Mesothelial cell of epicardium (in vitro differentiated cells): ENCODE results near the gene COX17. TPM values are rescaled to one million over a fixed set of nuclear protein-coding genes. Genes with fewer than 3 reads are reported as not detected.

Experiments used
- DNase-seq, 2 experiments: peaks; one replicate each; pipeline ENCODE4 v3.0.0; 2021; ENCODE audit warnings: low spot score in 2 of 2; ENCODE audit not compliant: unreplicated experiment in 2 of 2
- H3K27ac Mint-ChIP-seq: 2 replicates; pipeline ENCODE4 v1.8.0; 2021; ENCODE audit warnings: mixed read lengths
- H3K27me3 Mint-ChIP-seq: 2 replicates; pipeline ENCODE4 v1.8.0; 2021; ENCODE audit warnings: low read depth, mixed read lengths
- H3K36me3 Mint-ChIP-seq: 2 replicates; pipeline ENCODE4 v1.8.0; 2021; ENCODE audit warnings: mixed read lengths
- H3K4me1 Mint-ChIP-seq: 2 replicates; pipeline ENCODE4 v1.8.0; 2021; ENCODE audit warnings: mixed read lengths
- H3K4me3 Mint-ChIP-seq: 2 replicates; pipeline ENCODE4 v1.8.0; 2021; ENCODE audit warnings: mild to moderate bottlenecking, moderate library complexity, mixed read lengths
- H3K9me3 Mint-ChIP-seq: 2 replicates; pipeline ENCODE4 v1.8.0; 2021; ENCODE audit warnings: mixed read lengths
- total RNA-seq: library from RNA; stranded (reverse); gene quantifications from 3 replicates; pipeline ENCODE4 v1.2.1, GENCODE V29; 2021
- TF ChIP-seq, protein P1 (sequence below): fragments of 200-600 bp; sonication (generic); IDR thresholded peaks from one replicate; pipeline ENCODE4 v1.5.0; 2021; ENCODE audit warnings: antibody characterized with exemption; ENCODE audit not compliant: unreplicated experiment

Gene COX17
- total RNA-seq, 1 donor from 2014 or later, result 18.1 TPM

DNA sequence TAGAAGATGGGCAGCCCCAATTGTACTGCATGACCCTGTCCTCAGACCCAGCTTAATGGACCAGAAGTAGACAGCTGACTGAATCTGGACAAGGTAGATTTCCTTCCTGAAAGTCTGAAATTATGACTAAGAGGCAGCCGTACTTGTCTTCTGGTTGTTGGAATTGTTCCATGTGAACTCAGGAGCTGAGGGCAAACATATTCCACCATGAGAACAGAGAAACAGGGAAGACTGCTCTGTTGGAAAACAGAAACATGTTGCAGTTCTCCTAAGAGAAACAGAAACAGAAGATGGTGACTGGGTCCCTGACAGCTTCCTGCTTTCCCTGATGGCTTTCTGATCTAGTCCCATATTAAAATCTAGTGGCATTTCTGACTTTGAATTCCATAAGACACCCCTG, 41.0 kb downstream of the COX17 start:
- H3K4me3 Mint-ChIP-seq, result no peak overlapping the region
- no peak for DNase-seq
- H3K27me3 Mint-ChIP-seq, result no peaks in the 10 kb centered on the region
- no peak overlapping the region for H3K27ac Mint-ChIP-seq
- TF ChIP-seq, protein P1, sequence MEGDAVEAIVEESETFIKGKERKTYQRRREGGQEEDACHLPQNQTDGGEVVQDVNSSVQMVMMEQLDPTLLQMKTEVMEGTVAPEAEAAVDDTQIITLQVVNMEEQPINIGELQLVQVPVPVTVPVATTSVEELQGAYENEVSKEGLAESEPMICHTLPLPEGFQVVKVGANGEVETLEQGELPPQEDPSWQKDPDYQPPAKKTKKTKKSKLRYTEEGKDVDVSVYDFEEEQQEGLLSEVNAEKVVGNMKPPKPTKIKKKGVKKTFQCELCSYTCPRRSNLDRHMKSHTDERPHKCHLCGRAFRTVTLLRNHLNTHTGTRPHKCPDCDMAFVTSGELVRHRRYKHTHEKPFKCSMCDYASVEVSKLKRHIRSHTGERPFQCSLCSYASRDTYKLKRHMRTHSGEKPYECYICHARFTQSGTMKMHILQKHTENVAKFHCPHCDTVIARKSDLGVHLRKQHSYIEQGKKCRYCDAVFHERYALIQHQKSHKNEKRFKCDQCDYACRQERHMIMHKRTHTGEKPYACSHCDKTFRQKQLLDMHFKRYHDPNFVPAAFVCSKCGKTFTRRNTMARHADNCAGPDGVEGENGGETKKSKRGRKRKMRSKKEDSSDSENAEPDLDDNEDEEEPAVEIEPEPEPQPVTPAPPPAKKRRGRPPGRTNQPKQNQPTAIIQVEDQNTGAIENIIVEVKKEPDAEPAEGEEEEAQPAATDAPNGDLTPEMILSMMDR, result no peak
- H3K36me3 Mint-ChIP-seq, result peaks cover under 1% of the 10 kb centered on the region
- H3K9me3 Mint-ChIP-seq, result no peaks in the 10 kb centered on the region
- H3K4me1 Mint-ChIP-seq, result peaks cover 33% of the 10 kb centered on the region

DNA sequence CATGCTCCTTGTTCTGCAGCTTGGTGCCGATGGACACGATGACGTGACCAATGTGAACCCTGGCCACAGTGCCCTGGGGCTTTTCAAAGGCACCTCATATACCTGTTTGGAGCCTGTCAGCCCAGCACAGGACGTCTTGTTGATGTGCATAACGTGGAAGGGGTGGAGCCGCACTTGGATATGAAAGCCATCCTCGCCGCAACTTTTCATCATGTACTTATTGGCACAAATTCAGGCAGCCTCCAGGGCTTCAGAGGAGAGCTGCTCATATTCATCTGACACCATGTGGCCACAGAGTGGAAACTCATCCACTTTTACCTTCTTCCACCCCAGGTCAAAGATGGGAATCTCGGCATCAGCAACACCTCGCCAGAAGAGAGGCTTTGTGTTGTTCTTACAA, 41.5 kb downstream of the COX17 start:
- Mint-ChIP-seq H3K4me1 (peaks cover 38% of the 10 kb centered on the region), H3K4me3 (no peak overlapping the region), H3K36me3 (no peaks in the 10 kb centered on the region), H3K27me3 (no peaks in the 10 kb centered on the region), H3K9me3 (no peaks in the 10 kb centered on the region), H3K27ac (no peak overlapping the region)
- no peak for DNase-seq
- TF ChIP-seq, protein P1, result no peak

DNA sequence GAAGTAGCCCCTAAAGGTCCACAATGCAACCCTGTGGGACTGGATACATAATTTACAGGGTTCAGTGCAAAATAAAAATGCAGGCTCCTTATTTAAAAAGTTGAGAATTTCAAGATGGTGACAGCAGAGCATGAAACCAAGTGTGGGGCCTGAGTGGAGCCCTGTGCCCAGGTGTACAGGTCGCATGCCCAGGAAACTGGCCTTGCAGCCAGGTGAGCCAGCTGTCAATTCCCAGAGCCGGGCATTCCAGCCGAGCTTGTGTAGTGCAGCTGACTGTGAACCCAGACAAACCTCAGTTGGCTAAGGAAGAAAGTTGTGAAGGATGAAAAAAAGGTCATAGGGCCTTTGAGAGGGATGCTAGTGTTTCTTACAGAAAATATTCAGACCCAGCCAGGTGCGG, 44.4 kb downstream of the COX17 start:
- no peak for DNase-seq
- Mint-ChIP-seq H3K27me3 (no peaks in the 10 kb centered on the region), H3K9me3 (no peaks in the 10 kb centered on the region), H3K27ac (no peak overlapping the region), H3K4me3 (no peak overlapping the region), H3K4me1 (peaks cover 36% of the 10 kb centered on the region), H3K36me3 (no peaks in the 10 kb centered on the region)
- TF ChIP-seq, protein P1, result no peak

DNA sequence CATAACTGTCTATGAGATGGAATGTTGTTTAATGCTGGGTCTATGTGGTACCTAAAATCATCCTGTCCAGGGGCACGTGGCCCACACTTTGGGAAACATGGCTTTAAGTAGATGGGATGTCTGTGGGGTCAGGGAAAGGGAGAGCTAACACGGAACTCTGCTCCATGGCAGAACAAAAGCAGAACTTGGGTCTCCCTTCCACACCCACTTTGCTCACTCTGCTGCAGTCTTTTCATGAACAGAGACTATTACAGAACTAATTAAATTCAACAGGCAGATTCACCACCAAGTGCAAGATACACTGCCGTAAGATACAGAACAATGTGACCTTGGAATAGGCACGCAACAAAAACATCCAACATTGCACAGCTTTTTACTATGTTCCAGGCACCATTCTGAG, 45.0 kb downstream of the COX17 start:
- peaks cover 32% of the 10 kb centered on the region for H3K4me1 Mint-ChIP-seq
- no peak for DNase-seq
- no peaks in the 10 kb centered on the region for H3K36me3 Mint-ChIP-seq
- no peaks in the 10 kb centered on the region for H3K27me3 Mint-ChIP-seq
- TF ChIP-seq, protein P1, result no peak
- peak overlapping the region; percentile 91 for H3K27ac Mint-ChIP-seq
- H3K9me3 Mint-ChIP-seq, result no peaks in the 10 kb centered on the region
- H3K4me3 Mint-ChIP-seq, result no peak overlapping the region

DNA sequence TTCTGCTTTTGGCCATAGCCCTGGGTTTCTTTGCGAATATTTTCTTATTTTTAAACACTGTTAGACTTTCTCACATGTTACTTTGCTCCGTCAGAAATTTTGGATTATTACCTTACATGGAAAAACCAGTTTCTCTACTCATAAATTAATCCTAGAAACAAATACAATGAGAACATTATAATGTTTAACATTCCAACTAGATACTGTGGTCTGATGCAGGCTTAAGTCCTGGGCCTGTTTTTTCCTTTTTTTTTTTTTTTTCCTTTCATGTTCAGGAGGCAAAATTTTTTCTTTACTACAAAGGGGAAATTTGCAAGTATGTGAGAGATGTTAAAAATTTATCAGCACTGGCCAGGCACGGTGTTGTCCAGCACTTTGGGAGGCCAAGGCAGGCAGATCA, 45.7 kb downstream of the COX17 start:
- Mint-ChIP-seq H3K9me3 (no peaks in the 10 kb centered on the region), H3K36me3 (no peaks in the 10 kb centered on the region), H3K27ac (peak overlapping the region; percentile 91), H3K4me1 (peaks cover 32% of the 10 kb centered on the region), H3K27me3 (no peaks in the 10 kb centered on the region), H3K4me3 (no peak overlapping the region)
- DNase-seq, result no peak
- TF ChIP-seq, protein P1, result no peak

DNA sequence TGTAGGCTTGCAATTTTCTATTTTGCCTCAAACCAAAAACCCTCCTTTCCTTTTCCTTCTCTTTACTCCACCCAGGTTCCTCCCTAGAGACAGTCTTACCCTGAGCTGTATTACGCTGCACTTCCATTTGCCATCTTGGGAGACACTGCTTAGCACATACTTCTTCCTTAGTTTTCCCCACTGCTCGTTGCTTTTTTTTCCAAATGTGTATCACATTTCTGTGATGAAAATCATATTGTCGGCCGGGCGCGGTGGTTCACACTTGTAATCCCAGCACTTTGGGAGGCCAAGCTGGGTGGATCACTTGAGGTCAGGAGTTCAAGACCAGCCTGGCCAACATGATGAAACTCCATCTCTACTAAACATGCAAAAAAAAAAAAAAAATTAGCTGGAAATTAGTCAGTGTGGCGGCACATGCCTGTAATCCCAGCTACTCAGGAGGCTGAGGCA, 46.3 kb downstream of the COX17 start:
- no peaks in the 10 kb centered on the region for H3K36me3 Mint-ChIP-seq
- H3K4me3 Mint-ChIP-seq, result no peak overlapping the region
- TF ChIP-seq, protein P1, result no peak

More for the DNA sequence above, 46.3 kb downstream of the COX17 start:
- Mint-ChIP-seq H3K4me1 (peaks cover 30% of the 10 kb centered on the region), H3K27me3 (no peaks in the 10 kb centered on the region), H3K27ac (peak overlapping the region; percentile 91), H3K9me3 (no peaks in the 10 kb centered on the region)
- no peak for DNase-seq
